ENCODE results near the gene HECTD1.

The HECTD1 gene

GRCh38 chr14:31205681-31206535, 1.7 kb downstream of the HECTD1 start (continued):
- TF ChIP-seq ZNF561 (tag by site-specific recombination; IDR thresholded peaks at IDR 0.05; ENCODE audit: borderline replicate concordance) (peak; percentile 14; the same call in 1 of the 2 replicates), ZNF202 (tag by site-specific recombination; IDR thresholded peaks at IDR 0.05; ENCODE audit: borderline replicate concordance) (no peak), CTCF (tag by site-specific recombination; IDR thresholded peaks at IDR 0.05) (no peak)

DNA sequence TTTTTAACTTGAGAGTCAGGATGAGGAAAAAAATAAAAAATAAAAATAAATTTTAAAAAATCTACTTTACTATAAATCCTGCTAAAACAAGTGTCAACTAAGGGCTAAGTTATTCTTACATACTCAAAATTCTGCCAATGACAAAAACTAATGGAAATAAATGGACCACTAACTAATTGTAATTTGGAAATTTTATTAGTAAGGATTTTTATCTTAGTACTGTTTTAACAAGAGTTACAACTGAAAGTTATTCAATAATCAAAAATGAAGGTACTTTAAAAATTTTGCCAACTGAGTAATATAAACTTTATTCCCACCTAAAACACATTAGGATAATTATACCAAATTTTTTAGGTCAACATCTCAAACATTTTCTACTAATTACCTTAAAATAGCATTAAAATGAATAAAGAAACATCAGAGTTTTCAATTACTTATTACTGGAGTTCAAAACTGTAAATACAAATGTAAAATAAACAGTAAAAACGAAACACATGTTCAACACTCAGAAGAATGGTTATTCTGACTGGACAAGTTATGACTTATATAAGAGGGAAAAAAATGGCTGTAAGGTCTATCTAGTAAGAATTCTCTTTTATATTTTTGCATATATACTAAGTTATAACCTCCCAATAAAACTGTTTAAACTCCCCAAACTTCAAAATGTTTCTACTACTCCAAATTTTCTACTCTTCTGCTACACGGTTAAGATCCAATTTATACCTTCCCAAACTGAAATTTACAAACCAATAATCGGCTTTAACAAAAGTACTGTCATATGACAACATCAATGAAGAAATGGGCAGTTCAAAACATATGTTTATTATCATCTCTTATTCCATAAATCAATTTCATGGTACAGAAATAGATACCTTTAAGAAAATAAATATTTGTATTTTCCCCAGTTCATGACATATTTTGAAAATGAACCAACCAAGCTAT, 2.7 kb downstream of the HECTD1 start:
- ChIA-PET CTCF (interaction anchor here (0.6 to 4.1 kb wide), 5 partner anchors 10 to 914 kb away, joined by 3 to 16 read pairs (median 4); no protein-coding TSS in a partner anchor), POLR2A (no interaction called here)
- TF ChIP-seq ZNF335 (tag by site-specific recombination; conservative IDR thresholded peaks at IDR 0.05), result no peak
- TF ChIP-seq ZNF169 (tag by site-specific recombination; IDR thresholded peaks at IDR 0.05), result no peak
- TF ChIP-seq ZNF404 (tag by site-specific recombination; IDR thresholded peaks at IDR 0.05), result no peak
- TF ChIP-seq, protein P1, sequence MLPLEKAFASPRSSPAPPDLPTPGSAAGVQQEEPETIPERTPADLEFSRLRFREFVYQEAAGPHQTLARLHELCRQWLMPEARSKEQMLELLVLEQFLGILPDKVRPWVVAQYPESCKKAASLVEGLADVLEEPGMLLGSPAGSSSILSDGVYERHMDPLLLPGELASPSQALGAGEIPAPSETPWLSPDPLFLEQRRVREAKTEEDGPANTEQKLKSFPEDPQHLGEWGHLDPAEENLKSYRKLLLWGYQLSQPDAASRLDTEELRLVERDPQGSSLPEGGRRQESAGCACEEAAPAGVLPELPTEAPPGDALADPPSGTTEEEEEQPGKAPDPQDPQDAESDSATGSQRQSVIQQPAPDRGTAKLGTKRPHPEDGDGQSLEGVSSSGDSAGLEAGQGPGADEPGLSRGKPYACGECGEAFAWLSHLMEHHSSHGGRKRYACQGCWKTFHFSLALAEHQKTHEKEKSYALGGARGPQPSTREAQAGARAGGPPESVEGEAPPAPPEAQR (tag by site-specific recombination; IDR thresholded peaks at IDR 0.05), result no peak
- no peak for TF ChIP-seq ZEB2 (tag by site-specific recombination; IDR thresholded peaks at IDR 0.05)
- TF ChIP-seq ZNF366 (tag by site-specific recombination; conservative IDR thresholded peaks at IDR 0.05), result no peak
- no peak for TF ChIP-seq ZNF580 (tag by site-specific recombination; IDR thresholded peaks at IDR 0.05)
- no peak for TF ChIP-seq ZSCAN23 (tag by site-specific recombination; IDR thresholded peaks at IDR 0.05)
- no peak for TF ChIP-seq ZNF776 (tag by site-specific recombination; IDR thresholded peaks at IDR 0.05; ENCODE audit: borderline replicate concordance)
- TF ChIP-seq, protein P2, sequence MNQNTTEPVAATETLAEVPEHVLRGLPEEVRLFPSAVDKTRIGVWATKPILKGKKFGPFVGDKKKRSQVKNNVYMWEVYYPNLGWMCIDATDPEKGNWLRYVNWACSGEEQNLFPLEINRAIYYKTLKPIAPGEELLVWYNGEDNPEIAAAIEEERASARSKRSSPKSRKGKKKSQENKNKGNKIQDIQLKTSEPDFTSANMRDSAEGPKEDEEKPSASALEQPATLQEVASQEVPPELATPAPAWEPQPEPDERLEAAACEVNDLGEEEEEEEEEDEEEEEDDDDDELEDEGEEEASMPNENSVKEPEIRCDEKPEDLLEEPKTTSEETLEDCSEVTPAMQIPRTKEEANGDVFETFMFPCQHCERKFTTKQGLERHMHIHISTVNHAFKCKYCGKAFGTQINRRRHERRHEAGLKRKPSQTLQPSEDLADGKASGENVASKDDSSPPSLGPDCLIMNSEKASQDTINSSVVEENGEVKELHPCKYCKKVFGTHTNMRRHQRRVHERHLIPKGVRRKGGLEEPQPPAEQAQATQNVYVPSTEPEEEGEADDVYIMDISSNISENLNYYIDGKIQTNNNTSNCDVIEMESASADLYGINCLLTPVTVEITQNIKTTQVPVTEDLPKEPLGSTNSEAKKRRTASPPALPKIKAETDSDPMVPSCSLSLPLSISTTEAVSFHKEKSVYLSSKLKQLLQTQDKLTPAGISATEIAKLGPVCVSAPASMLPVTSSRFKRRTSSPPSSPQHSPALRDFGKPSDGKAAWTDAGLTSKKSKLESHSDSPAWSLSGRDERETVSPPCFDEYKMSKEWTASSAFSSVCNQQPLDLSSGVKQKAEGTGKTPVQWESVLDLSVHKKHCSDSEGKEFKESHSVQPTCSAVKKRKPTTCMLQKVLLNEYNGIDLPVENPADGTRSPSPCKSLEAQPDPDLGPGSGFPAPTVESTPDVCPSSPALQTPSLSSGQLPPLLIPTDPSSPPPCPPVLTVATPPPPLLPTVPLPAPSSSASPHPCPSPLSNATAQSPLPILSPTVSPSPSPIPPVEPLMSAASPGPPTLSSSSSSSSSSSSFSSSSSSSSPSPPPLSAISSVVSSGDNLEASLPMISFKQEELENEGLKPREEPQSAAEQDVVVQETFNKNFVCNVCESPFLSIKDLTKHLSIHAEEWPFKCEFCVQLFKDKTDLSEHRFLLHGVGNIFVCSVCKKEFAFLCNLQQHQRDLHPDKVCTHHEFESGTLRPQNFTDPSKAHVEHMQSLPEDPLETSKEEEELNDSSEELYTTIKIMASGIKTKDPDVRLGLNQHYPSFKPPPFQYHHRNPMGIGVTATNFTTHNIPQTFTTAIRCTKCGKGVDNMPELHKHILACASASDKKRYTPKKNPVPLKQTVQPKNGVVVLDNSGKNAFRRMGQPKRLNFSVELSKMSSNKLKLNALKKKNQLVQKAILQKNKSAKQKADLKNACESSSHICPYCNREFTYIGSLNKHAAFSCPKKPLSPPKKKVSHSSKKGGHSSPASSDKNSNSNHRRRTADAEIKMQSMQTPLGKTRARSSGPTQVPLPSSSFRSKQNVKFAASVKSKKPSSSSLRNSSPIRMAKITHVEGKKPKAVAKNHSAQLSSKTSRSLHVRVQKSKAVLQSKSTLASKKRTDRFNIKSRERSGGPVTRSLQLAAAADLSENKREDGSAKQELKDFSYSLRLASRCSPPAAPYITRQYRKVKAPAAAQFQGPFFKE (tag by site-specific recombination; IDR thresholded peaks at IDR 0.05; ENCODE audit: borderline replicate concordance), result no peak
- no peak for TF ChIP-seq ZNF148 (tag by site-specific recombination; IDR thresholded peaks at IDR 0.05; ENCODE audit: borderline replicate concordance)
- no peak for TF ChIP-seq KLF7 (tag by site-specific recombination; IDR thresholded peaks at IDR 0.05; ENCODE audit: borderline replicate concordance)
- no peak for TF ChIP-seq ZNF121 (tag by site-specific recombination; IDR thresholded peaks at IDR 0.05)
- H3K36me3 ChIP-seq (ENCODE audit: control insufficient read depth in 2 of 2, insufficient read depth in 1 of 2, low read length in 2 of 2), result peaks cover 21 to 28% of the 10 kb centered on the region in 2 experiments
- H3K9me3 ChIP-seq (ENCODE audit: control insufficient read depth, insufficient read depth, low read depth, low read length), result no peaks in the 10 kb centered on the region
- peaks cover 7% of the 10 kb centered on the region; the same call in 1 of the 2 replicates for H3K4me1 ChIP-seq (ENCODE audit: control insufficient read depth, insufficient read depth, low read length)
- no peak overlapping the region for H3K27ac ChIP-seq (ENCODE audit: extremely low read depth, low read depth, low read length)
- H3K4me3 ChIP-seq (ENCODE audit: low read depth, low read length), result peak overlapping the region; percentile 93
